ENCODE measurements around the gene SNX6. TPM values are rescaled to one million over a fixed set of nuclear protein-coding genes. Genes with fewer than 3 reads are reported as not detected.
A peak's percentile ranks its signal among the peaks of the same experiment; 100 is the strongest.
"Not testable (repeated sequence)": the region's sequence is repeated elsewhere in the genome, so short reads cannot be mapped to it uniquely, and the experiment has no call there.

SNX6 gene
- total RNA-seq, 1 donor from 2014 or later, result 365 TPM

- Histone ChIP-seq H4K20me1 (ENCODE audit: low read depth) (no peaks in the 10 kb centered on the region), H3K9me3 (ENCODE audit: low read depth) (no peaks in the 10 kb centered on the region), H3K4me3 (no peak overlapping the region), H3K27me3 (no peaks in the 10 kb centered on the region), H3K4me2 (no peak overlapping the region), H3K36me3 (no peaks in the 10 kb centered on the region), H3K4me1 (no peaks in the 10 kb centered on the region), H2AFZ (replicated peaks) (no peak overlapping the region), H3K9ac (no peak overlapping the region), H3F3A (ENCODE audit: low read depth) (peaks cover 12% of the 10 kb centered on the region), H3K79me2 (ENCODE audit: low read depth) (no peaks in the 10 kb centered on the region), H3K27ac (no peak overlapping the region)
- H3K36me3 Mint-ChIP-seq, result no peaks in the 10 kb centered on the region
- DNase-seq (ENCODE audit: low spot score), result no peak
- peaks cover under 1% of the 10 kb centered on the region for H3K27me3 Mint-ChIP-seq (ENCODE audit: insufficient read depth, low read depth)
- H3K4me3 Mint-ChIP-seq, result peak overlapping the region; percentile 20
- peak overlapping the region; percentile 64 for H3K27ac Mint-ChIP-seq
- H3K4me1 Mint-ChIP-seq, result peaks cover 19% of the 10 kb centered on the region
- H3K9me3 Mint-ChIP-seq, result no peaks in the 10 kb centered on the region
- TF ChIP-seq EZH2phosphoT487 (IDR thresholded peaks at IDR 0.05), result no peak
- TF ChIP-seq EZH2 (IDR thresholded peaks at IDR 0.05), result no peak
- no peak for TF ChIP-seq CTCF (IDR thresholded peaks at IDR 0.05)
These were observed 75.3 kb downstream of the SNX6 start for GRCh38 chr14:34554540-34555250.

GRCh38 chr14:34549276-34549966, 80.5 kb downstream of the SNX6 start:
- H3K79me2 ChIP-seq (ENCODE audit: low read depth); H3K36me3 Mint-ChIP-seq; H3K4me3 ChIP-seq; H2AFZ ChIP-seq (replicated peaks); H3K4me1 ChIP-seq; H3K4me2 ChIP-seq; H3K9me3 ChIP-seq (ENCODE audit: low read depth); H3K9me3 Mint-ChIP-seq; H3K27me3 ChIP-seq; H3K4me3 Mint-ChIP-seq; H3K27ac ChIP-seq; H3K9ac ChIP-seq; DNase-seq (ENCODE audit: low spot score); H3K36me3 ChIP-seq; H3K27me3 Mint-ChIP-seq (ENCODE audit: insufficient read depth, low read depth); H4K20me1 ChIP-seq (ENCODE audit: low read depth): not testable (repeated sequence)
- Mint-ChIP-seq H3K4me1 (peaks cover 14% of the 10 kb centered on the region), H3K27ac (peak overlapping the region; percentile 83)
- H3F3A ChIP-seq (ENCODE audit: low read depth), result peaks cover 14% of the 10 kb centered on the region

- Histone ChIP-seq H3K36me3 (no peaks in the 10 kb centered on the region), H3K4me3 (no peak overlapping the region), H3K4me1 (no peaks in the 10 kb centered on the region), H2AFZ (replicated peaks) (no peak overlapping the region), H3K9me3 (ENCODE audit: low read depth) (no peaks in the 10 kb centered on the region), H3K9ac (no peak overlapping the region), H3K27ac (no peak overlapping the region), H3K4me2 (no peak overlapping the region), H4K20me1 (ENCODE audit: low read depth) (no peaks in the 10 kb centered on the region), H3K27me3 (no peaks in the 10 kb centered on the region), H3F3A (ENCODE audit: low read depth) (peaks cover 8% of the 10 kb centered on the region), H3K79me2 (ENCODE audit: low read depth) (no peaks in the 10 kb centered on the region)
- TF ChIP-seq EZH2 (IDR thresholded peaks at IDR 0.05), result no peak
- no peak for TF ChIP-seq EZH2phosphoT487 (IDR thresholded peaks at IDR 0.05)
- no peak for TF ChIP-seq CTCF (IDR thresholded peaks at IDR 0.05)
- peaks cover 6% of the 10 kb centered on the region for H3K27me3 Mint-ChIP-seq (ENCODE audit: insufficient read depth, low read depth)
- peaks cover 9% of the 10 kb centered on the region for H3K4me1 Mint-ChIP-seq
- DNase-seq (ENCODE audit: low spot score), result no peak
- no peak overlapping the region for H3K4me3 Mint-ChIP-seq
- no peaks in the 10 kb centered on the region for H3K36me3 Mint-ChIP-seq
- H3K9me3 Mint-ChIP-seq, result no peaks in the 10 kb centered on the region
- no peak overlapping the region for H3K27ac Mint-ChIP-seq
These were observed 81.4 kb downstream of the SNX6 start for GRCh38 chr14:34548472-34548981.

GRCh38 chr14:34547136-34547520, 82.8 kb downstream of the SNX6 start:
- not testable (repeated sequence) for H3K4me1 Mint-ChIP-seq; H3K27me3 ChIP-seq; H3K4me2 ChIP-seq; H3K27ac ChIP-seq; H3K36me3 ChIP-seq; H4K20me1 ChIP-seq (ENCODE audit: low read depth); H3K79me2 ChIP-seq (ENCODE audit: low read depth); H3K4me3 Mint-ChIP-seq; H3K9ac ChIP-seq; H3K4me3 ChIP-seq; H3K9me3 ChIP-seq (ENCODE audit: low read depth); H3K27ac Mint-ChIP-seq; DNase-seq (ENCODE audit: low spot score); H3K36me3 Mint-ChIP-seq; H3K27me3 Mint-ChIP-seq (ENCODE audit: insufficient read depth, low read depth); H3F3A ChIP-seq (ENCODE audit: low read depth); H3K9me3 Mint-ChIP-seq; H3K4me1 ChIP-seq; H2AFZ ChIP-seq (replicated peaks)

- not testable (repeated sequence) for H3K4me1 ChIP-seq; H3K9me3 Mint-ChIP-seq; H4K20me1 ChIP-seq (ENCODE audit: low read depth); H3K4me3 ChIP-seq; H3K27me3 Mint-ChIP-seq (ENCODE audit: insufficient read depth, low read depth); H3K36me3 ChIP-seq; H3K4me1 Mint-ChIP-seq; H3K79me2 ChIP-seq (ENCODE audit: low read depth); H3K9me3 ChIP-seq (ENCODE audit: low read depth); H3K9ac ChIP-seq; H3K27me3 ChIP-seq; DNase-seq (ENCODE audit: low spot score); H3K4me3 Mint-ChIP-seq; H3K27ac Mint-ChIP-seq; H3K4me2 ChIP-seq; H3F3A ChIP-seq (ENCODE audit: low read depth); H3K36me3 Mint-ChIP-seq; H2AFZ ChIP-seq (replicated peaks); H3K27ac ChIP-seq
These were observed 83.4 kb downstream of the SNX6 start for GRCh38 chr14:34546272-34547135.

All from neural progenitor cell (in vitro differentiated cells).